HG03196 (cell line): Measurements from ENCODE around the gene CLMP.
"Not testable (repeated sequence)": the region's sequence is repeated elsewhere in the genome, so short reads cannot be mapped to it uniquely, and the experiment has no call there.

Experiments
- ATAC-seq: cut with Tn5 transposase; IDR thresholded peaks from one replicate; pipeline ENCODE4 v1.9.1; 2021; ENCODE audit not compliant: unreplicated experiment

The CLMP gene

GRCh38 chr11:123060277-123061000, 134.6 kb downstream of the CLMP start:
- no peak for ATAC-seq

GRCh38 chr11:123059041-123059920, 135.8 kb downstream of the CLMP start:
- not testable (repeated sequence) for ATAC-seq

DNA sequence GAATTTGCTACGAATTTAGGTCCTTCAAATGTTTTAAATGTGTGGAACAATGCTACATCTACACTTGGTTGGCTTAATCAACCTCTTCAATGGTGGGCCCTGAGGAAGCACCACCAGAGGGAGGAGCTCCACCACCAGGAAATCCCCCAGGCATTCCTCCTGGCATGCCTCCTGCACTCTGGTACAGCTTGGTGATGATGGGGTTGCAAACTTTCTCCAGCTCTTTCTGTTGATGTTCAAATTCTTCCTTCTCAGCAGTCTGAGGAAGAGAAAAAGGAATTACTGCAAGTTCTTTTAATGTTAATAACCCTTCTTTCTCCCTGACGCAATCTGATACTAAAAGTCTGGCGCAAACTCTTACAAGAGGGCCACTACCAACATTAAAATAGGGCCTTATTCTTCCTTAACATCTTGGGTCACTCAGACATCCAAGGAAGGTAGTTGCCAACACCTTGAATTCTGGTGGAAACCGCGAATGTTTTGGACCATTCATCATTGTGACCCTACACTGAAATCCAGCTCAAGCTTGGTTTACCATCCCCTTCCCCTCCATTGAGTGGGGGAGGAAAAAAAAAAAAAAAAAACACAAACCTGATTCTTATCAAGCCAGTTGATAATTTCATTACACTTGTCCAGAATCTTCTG, 137.3 kb downstream of the CLMP start:
- ATAC-seq = no peak

- no peak for ATAC-seq
These were observed 138.1 kb downstream of the CLMP start for GRCh38 chr11:123056835-123057491.

GRCh38 chr11:123055191-123055901, 139.7 kb downstream of the CLMP start:
- no peak for ATAC-seq

DNA sequence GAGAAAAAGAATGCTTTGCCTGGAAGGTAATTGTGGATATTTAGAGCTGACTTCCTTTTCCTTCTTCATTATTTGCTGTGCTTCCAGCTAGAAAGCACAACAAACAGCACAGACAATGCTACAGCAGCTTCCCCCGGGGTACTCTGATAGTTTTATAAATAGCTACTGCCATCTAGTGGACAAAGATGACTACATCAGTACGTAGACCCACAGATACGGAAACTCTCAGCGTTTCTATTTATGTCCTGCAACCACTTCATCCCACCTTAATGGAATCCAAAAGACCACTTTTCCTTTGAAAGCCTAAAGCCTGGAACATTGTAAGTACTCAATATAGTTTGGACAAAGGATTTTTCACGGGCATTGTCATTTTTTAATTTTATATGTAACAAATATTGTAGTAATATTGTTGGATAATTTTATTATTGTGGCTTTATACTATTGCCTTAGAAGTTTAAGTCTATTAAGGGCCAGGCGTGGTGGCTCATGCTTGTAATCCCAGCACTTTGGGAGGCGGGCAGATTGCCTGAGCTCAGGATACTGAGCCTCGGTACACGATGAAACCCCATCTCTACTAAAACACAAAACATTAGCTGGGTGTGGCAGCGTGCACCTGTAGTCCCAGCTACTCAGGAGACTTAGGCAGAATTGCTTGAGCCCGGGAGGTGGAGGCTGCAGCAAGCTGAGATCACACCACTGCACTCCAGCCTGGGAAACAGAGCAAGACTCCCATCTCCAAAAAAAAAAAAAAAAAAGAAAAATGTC, 140.6 kb downstream of the CLMP start:
- peak; percentile 68 for ATAC-seq

- no peak for ATAC-seq
These were observed 141.9 kb downstream of the CLMP start for GRCh38 chr11:123052901-123053721.

- ATAC-seq = no peak
These were observed 143.4 kb downstream of the CLMP start for GRCh38 chr11:123051634-123052033.

GRCh38 chr11:123051146-123051545, 143.9 kb downstream of the CLMP start:
- ATAC-seq = no peak

GRCh38 chr11:123047947-123048293, 147.1 kb downstream of the CLMP start:
- no peak for ATAC-seq

GRCh38 chr11:123047266-123047946, 147.6 kb downstream of the CLMP start:
- ATAC-seq = no peak

DNA sequence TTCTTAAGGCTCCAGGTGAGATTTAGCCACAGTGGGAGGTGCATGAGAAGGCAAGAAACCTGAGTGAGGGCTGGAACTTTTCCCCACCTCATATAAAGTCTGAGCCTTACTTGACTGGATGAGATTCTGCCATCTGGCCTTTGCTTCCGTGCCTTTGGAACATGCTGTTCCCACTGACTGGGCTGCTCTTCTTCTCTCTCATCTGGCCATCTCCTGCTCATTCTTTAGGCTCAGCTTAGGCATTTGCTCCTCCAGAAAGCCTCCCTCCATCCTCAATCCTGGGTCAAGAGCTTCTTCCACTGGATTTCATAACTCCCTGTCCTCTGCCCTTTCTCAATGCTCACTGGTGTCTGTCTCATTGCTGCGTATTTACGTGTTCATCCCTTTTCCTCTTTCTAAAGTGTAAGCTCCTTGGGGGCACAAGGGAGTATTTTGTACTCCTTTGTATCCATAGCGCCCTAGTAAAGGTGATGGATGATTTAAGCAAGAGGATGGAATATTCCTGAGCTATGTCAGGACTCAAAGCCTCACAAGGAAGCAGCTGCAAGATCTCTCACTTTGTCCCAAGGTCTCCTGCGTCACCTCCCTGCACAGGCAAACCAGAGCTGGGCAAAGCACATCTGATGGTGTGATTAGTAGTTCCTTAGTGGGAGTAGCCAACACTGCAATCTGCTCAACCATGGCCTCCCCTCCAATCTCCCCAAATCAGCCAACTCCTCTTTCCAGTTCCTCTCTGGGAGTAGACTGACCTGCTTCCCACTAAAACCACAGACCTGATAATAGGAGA, 148.4 kb downstream of the CLMP start:
- no peak for ATAC-seq

GRCh38 chr11:123045101-123045500, 149.9 kb downstream of the CLMP start:
- ATAC-seq = no peak

GRCh38 chr11:123041185-123041584, 153.9 kb downstream of the CLMP start:
- ATAC-seq = no peak

DNA sequence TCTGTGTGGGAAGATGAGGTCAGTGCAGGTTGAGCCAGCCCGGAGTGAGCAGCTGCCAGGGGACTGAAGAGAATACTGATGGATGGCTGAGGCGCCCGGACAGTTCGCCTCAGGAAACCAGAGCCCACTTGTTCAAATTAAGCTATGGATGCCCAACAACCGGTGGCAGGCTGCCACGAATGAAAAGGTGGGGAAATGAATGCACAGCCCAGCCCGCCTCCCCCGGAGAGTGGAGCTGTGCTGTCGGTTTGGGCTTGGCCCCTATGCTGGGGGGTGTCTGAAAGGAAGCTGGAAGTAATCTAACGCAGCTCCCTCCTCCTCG, 155.0 kb downstream of the CLMP start:
- no peak for ATAC-seq

GRCh38 chr11:123035831-123036230, 159.2 kb downstream of the CLMP start:
- ATAC-seq = no peak

- ATAC-seq = no peak
These were observed 160.5 kb downstream of the CLMP start for GRCh38 chr11:123034597-123034996.

- ATAC-seq = no peak
These were observed 161.2 kb downstream of the CLMP start for GRCh38 chr11:123033895-123034294.
